HCT116 (cell line): Measurements from ENCODE around the gene KDM1B. TPM values are rescaled to one million over a fixed set of nuclear protein-coding genes. Genes with fewer than 3 reads are reported as not detected.
A peak's percentile ranks its signal among the peaks of the same experiment; 100 is the strongest.

Experiments
- ATAC-seq: fragments of 200-7000 bp; cut with Tn5 transposase; 2 replicates; pipeline ENCODE4 v1.9.1; 2020; ENCODE audit warnings: mild to moderate bottlenecking, moderate library complexity
- BruUV-seq: library from RNA; stranded (reverse); fragments of 400-500 nt; replicated peaks from 2 replicates; lab custom pipeline; 2021; lab: Mats Ljungman, UMichigan
- CTCF ChIA-PET: fragments of 300-600 bp; sonication (Branson Sonifier 250); formaldehyde crosslinking; loops from one replicate; lab custom pipeline; 2021; ENCODE audit warnings: antibody characterized with exemption; lab: Charles Lee
- POLR2A ChIA-PET: fragments of 300-600, 350-600 bp; sonication (Branson Sonifier 250); formaldehyde crosslinking; loops from one replicate; lab custom pipeline; 2021; ENCODE audit warnings: antibody characterized with exemption; lab: Charles Lee
- RAD21 ChIA-PET, 2 experiments: fragments of 300-600 bp; sonication (Branson Sonifier 250); formaldehyde crosslinking; loops; one replicate each; lab custom pipeline; 2023; ENCODE audit warnings: low total read pairs in 2 of 2; ENCODE audit not compliant: uncharacterized antibody in 2 of 2, unreplicated experiment in 2 of 2, low non-redundant PET in 1 of 2; lab: Charles Lee
- DNase-seq: peaks from one replicate; pipeline ENCODE4 v3.0.0-alpha.2; 2010; ENCODE audit warnings: low read depth, low spot score
- H2AFZ ChIP-seq: fragments of 200-600 bp; shearing (Covaris generic), sonication (generic); 2 replicates; pipeline ENCODE4 v1.6.1; 2017; ENCODE audit warnings: low read depth, mixed run types, mixed read lengths, antibody characterized with exemption, low read length; ENCODE audit not compliant: poor library complexity, severe bottlenecking
- H3K27ac ChIP-seq: 2 replicates; pipeline ENCODE4 v1.5.1; 2012; ENCODE audit warnings: low read depth, low read length
- H3K27me3 ChIP-seq: fragments of 200-600 bp; sonication (generic); 2 replicates; pipeline ENCODE4 v1.6.1; 2016; ENCODE audit warnings: mixed run types, low read length, mixed read lengths; ENCODE audit not compliant: insufficient read depth
- H3K36me3 ChIP-seq, 2 experiments: fragments of 200-500 bp in 1 of 2; fragments of 200-600 bp in 1 of 2; sonication (Bioruptor generic) in 1 of 2; sonication (generic) in 1 of 2; 2 replicates each; pipeline versions ENCODE4 v1.5.1 to v1.6.1; 2014 to 2016; ENCODE audit warnings: low read length in 2 of 2, inconsistent platforms in 1 of 2, mixed read lengths in 1 of 2, mixed run types in 1 of 2; ENCODE audit not compliant: insufficient read depth in 2 of 2, control insufficient read depth in 1 of 2
- H3K4me1 ChIP-seq, 2 experiments: fragments of 200-600 bp in 1 of 2; sonication (generic) in 1 of 2; 2 replicates each; pipeline versions ENCODE4 v1.5.1 to v1.6.1; 2012 to 2017; ENCODE audit warnings: low read length in 2 of 2, inconsistent platforms in 1 of 2, mild to moderate bottlenecking in 1 of 2, mixed read lengths in 1 of 2, mixed run types in 1 of 2, moderate library complexity in 1 of 2; ENCODE audit not compliant: insufficient read depth in 2 of 2, control insufficient read depth in 1 of 2
- H3K4me2 ChIP-seq: fragments of 200-600 bp; sonication (generic); 2 replicates; pipeline ENCODE4 v1.6.1; 2017; ENCODE audit warnings: mixed run types, low read length, mixed read lengths
- H3K4me3 ChIP-seq, 2 experiments: fragments of 200-600 bp in 1 of 2; sonication (generic) in 1 of 2; replicated peaks in 1 of 2; 2 replicates each; pipeline ENCODE4 v1.5.1; 2011 to 2016; ENCODE audit warnings: low read length in 2 of 2, control low read depth in 1 of 2, low read depth in 1 of 2, mild to moderate bottlenecking in 1 of 2, mixed read lengths in 1 of 2, mixed run types in 1 of 2
- H3K79me2 ChIP-seq: fragments of 200-600 bp; sonication (generic); 2 replicates; pipeline ENCODE4 v1.6.1; 2017; ENCODE audit warnings: mild to moderate bottlenecking, mixed run types, low read length, moderate library complexity, mixed read lengths; ENCODE audit not compliant: insufficient read depth
- H3K9ac ChIP-seq: fragments of 200-600 bp; sonication (generic); 2 replicates; pipeline ENCODE4 v1.6.1; 2016; ENCODE audit warnings: low read length, mixed read lengths
- H3K9me2 ChIP-seq: fragments of 200-600 bp; sonication (generic), shearing (Covaris generic); 2 replicates; pipeline ENCODE4 v1.6.1; 2017; ENCODE audit warnings: mixed run types, mild to moderate bottlenecking, moderate library complexity; ENCODE audit not compliant: insufficient read depth
- H3K9me3 ChIP-seq, 2 experiments: fragments of 200-500 bp in 1 of 2; fragments of 200-600 bp in 1 of 2; sonication (Bioruptor generic) in 1 of 2; sonication (generic) in 1 of 2; 2 replicates each; pipeline ENCODE4 v1.6.1; 2014 to 2017; ENCODE audit warnings: low read length in 2 of 2, mixed read lengths in 2 of 2, inconsistent platforms in 1 of 2, low read depth in 1 of 2, mild to moderate bottlenecking in 1 of 2, mixed run types in 1 of 2, moderate library complexity in 1 of 2; ENCODE audit not compliant: control insufficient read depth in 1 of 2, insufficient read depth in 1 of 2
- H4K20me1 ChIP-seq: fragments of 200-600 bp; sonication (generic), shearing (Covaris generic); 2 replicates; pipeline ENCODE4 v1.6.1; 2017; ENCODE audit warnings: mixed run types, mild to moderate bottlenecking, moderate library complexity; ENCODE audit not compliant: insufficient read depth
- CEBPB ChIP-seq: IDR thresholded peaks from 2 replicates; pipeline ENCODE4 v1.6.1; 2012; ENCODE audit warnings: low read depth
- EGR1 ChIP-seq: IDR thresholded peaks from 2 replicates; pipeline ENCODE4 v1.6.1; 2012; ENCODE audit warnings: low read depth
- ELF1 ChIP-seq: IDR thresholded peaks from 2 replicates; pipeline ENCODE4 v1.6.1; 2012; ENCODE audit warnings: low read depth, borderline replicate concordance
- EZH2 ChIP-seq: fragments of 200-600 bp; sonication (generic); IDR thresholded peaks from 2 replicates; pipeline ENCODE4 v1.6.1; 2017; ENCODE audit warnings: antibody characterized with exemption, mixed run types
- FOSL1 ChIP-seq: IDR thresholded peaks from 2 replicates; pipeline ENCODE4 v1.6.1; 2012; ENCODE audit warnings: low read depth
- JUND ChIP-seq: IDR thresholded peaks from 2 replicates; pipeline ENCODE4 v1.6.1; 2012
- MAX ChIP-seq: IDR thresholded peaks from 2 replicates; pipeline ENCODE4 v1.6.1; 2012
- POLR2A ChIP-seq: IDR thresholded peaks from 2 replicates; pipeline ENCODE4 v1.7.0; 2011; ENCODE audit warnings: borderline replicate concordance; ENCODE audit not compliant: insufficient read depth, insufficient read length; ENCODE audit errors: extremely low read depth
- POLR2AphosphoS5 ChIP-seq: IDR thresholded peaks from 2 replicates; pipeline ENCODE4 v1.6.1; 2011; ENCODE audit warnings: mild to moderate bottlenecking, low read depth, low read length, moderate library complexity
- RAD21 ChIP-seq: IDR thresholded peaks from 2 replicates; pipeline ENCODE4 v1.6.1; 2012; ENCODE audit warnings: low read depth, mild to moderate bottlenecking
- REST ChIP-seq: IDR thresholded peaks from 2 replicates; pipeline ENCODE4 v1.6.1; 2012; ENCODE audit warnings: low read depth
- SIN3A ChIP-seq: IDR thresholded peaks from 2 replicates; pipeline ENCODE4 v1.6.1; 2012; ENCODE audit warnings: low read depth
- SP1 ChIP-seq: IDR thresholded peaks from 2 replicates; pipeline ENCODE4 v1.6.1; 2012; ENCODE audit warnings: low read depth
- SRF ChIP-seq: IDR thresholded peaks from 2 replicates; pipeline ENCODE4 v1.6.1; 2012; ENCODE audit warnings: low read depth
- TCF7L2 ChIP-seq: IDR thresholded peaks from 2 replicates; pipeline ENCODE4 v1.7.0; 2011; ENCODE audit warnings: borderline replicate concordance, inconsistent platforms; ENCODE audit not compliant: insufficient read depth, insufficient read length; ENCODE audit errors: extremely low read depth
- YY1 ChIP-seq: IDR thresholded peaks from 2 replicates; pipeline ENCODE4 v1.6.1; 2011; ENCODE audit warnings: low read length, low read depth, moderate library complexity, mild to moderate bottlenecking; ENCODE audit not compliant: insufficient replicate concordance; ENCODE audit errors: extremely low read depth
- ZFX ChIP-seq: fragments of 450-650 bp; IDR thresholded peaks from 2 replicates; pipeline ENCODE4 v1.6.1; 2017
- ZNF274 ChIP-seq: fragments of 200-500 bp; sonication (Bioruptor generic); IDR thresholded peaks from 2 replicates; pipeline ENCODE4 v1.6.1; 2014; ENCODE audit warnings: mild to moderate bottlenecking, low read depth, low read length, inconsistent platforms
- intact Hi-C: fragments of 100-400 bp; cut with micrococcal nuclease; formaldehyde crosslinking; loops from 2 replicates; pipeline ENCODE4 v1.10.0; 2022
- total RNA-seq: library from RNA; stranded (reverse); gene quantifications from one replicate; pipeline ENCODE4 v1.2.1, GENCODE V29; 2021; ENCODE audit not compliant: unreplicated experiment
- TF ChIP-seq, protein P1 (sequence below), 3 experiments: fragments of 200-600 bp in 1 of 3; sonication (generic) in 1 of 3; IDR thresholded peaks in 2 of 3; conservative IDR thresholded peaks in 1 of 3; 2 replicates each; pipeline ENCODE4 v1.5.1; 2012 to 2017; ENCODE audit warnings: low read depth in 2 of 3, low read length in 2 of 3, antibody characterized with exemption in 1 of 3, borderline replicate concordance in 1 of 3, control low read depth in 1 of 3, mild to moderate bottlenecking in 1 of 3, mixed read lengths in 1 of 3, mixed run types in 1 of 3, moderate library complexity in 1 of 3; ENCODE audit not compliant: insufficient read depth in 1 of 3

The KDM1B gene
- total RNA-seq, 1 experiment from 2014 or later = 24.5 TPM

- peak overlapping the region; percentile 85 for H3K27ac ChIP-seq
- peaks cover 9% of the 10 kb centered on the region; the same call in 1 of the 2 replicates for H4K20me1 ChIP-seq
- POLR2A ChIA-PET = interaction anchor here (0.9 to 1.1 kb wide), 3 partner anchors 9 to 665 kb away, joined by 3 to 5 read pairs (median 3); partner anchors contain the start of gene FAM8A1
- peaks cover 42% of the 10 kb centered on the region for H3K79me2 ChIP-seq
- peak overlapping the region; percentile 55 to 91 for H3K4me3 ChIP-seq
- no peaks in the 10 kb centered on the region for H3K9me3 ChIP-seq
- TSS peak; percentile 87 for BruUV-seq
- H3K4me1 ChIP-seq = peaks cover 25 to 52% of the 10 kb centered on the region in 2 experiments
- peak overlapping the region; percentile 99 for H3K9ac ChIP-seq
- CTCF ChIA-PET = no interaction called here
- RAD21 ChIA-PET = no interaction called here
- ATAC-seq = no peak; the same call in none of the 2 replicates
- DNase-seq = no peak
- intact Hi-C loops = loop anchor here (1.0 kb wide), 1 partner anchor 239 kb away; no protein-coding TSS in a partner anchor
- no peaks in the 10 kb centered on the region for H3K9me2 ChIP-seq
- H3K36me3 ChIP-seq = peaks cover 2 to 15% of the 10 kb centered on the region in 2 experiments; a peak in 2 of 4 replicates
- 0 out of 2 replicates have a peak, but pooled peaks have one; percentile 13 for TF ChIP-seq MAX
- TF ChIP-seq POLR2AphosphoS5 = no peak
- TF ChIP-seq SP1 = no peak
- no peak for TF ChIP-seq YY1
- TF ChIP-seq ELF1 = no peak
- TF ChIP-seq EZH2 = no peak
- peak; percentile 31; the same call in 1 of the 2 replicates for TF ChIP-seq FOSL1
- no peak for TF ChIP-seq REST
- TF ChIP-seq SIN3A = peak; percentile 57; the same call in 1 of the 2 replicates
- TF ChIP-seq ZFX = no peak
- peak; percentile 22; the same call in 1 of the 2 replicates for TF ChIP-seq JUND
- no peak for TF ChIP-seq CEBPB
- TF ChIP-seq EGR1 = no peak
- TF ChIP-seq RAD21 = no peak
- TF ChIP-seq ZNF274 = no peak
- no peak for TF ChIP-seq TCF7L2
- TF ChIP-seq SRF = no peak
- peak; percentile 2 for TF ChIP-seq POLR2A
- TF ChIP-seq, protein P1, sequence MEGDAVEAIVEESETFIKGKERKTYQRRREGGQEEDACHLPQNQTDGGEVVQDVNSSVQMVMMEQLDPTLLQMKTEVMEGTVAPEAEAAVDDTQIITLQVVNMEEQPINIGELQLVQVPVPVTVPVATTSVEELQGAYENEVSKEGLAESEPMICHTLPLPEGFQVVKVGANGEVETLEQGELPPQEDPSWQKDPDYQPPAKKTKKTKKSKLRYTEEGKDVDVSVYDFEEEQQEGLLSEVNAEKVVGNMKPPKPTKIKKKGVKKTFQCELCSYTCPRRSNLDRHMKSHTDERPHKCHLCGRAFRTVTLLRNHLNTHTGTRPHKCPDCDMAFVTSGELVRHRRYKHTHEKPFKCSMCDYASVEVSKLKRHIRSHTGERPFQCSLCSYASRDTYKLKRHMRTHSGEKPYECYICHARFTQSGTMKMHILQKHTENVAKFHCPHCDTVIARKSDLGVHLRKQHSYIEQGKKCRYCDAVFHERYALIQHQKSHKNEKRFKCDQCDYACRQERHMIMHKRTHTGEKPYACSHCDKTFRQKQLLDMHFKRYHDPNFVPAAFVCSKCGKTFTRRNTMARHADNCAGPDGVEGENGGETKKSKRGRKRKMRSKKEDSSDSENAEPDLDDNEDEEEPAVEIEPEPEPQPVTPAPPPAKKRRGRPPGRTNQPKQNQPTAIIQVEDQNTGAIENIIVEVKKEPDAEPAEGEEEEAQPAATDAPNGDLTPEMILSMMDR (IDR thresholded peaks at IDR 0.05 in 2 of 3, conservative IDR thresholded peaks at IDR 0.05 in 1 of 3; ENCODE audit: borderline replicate concordance in 1 of 3, insufficient read depth in 1 of 3, low read depth in 2 of 3, low read length in 2 of 3) = 0 out of 6 replicates have a peak, but pooled peaks of 1 of the 3 experiments have one; percentile 11
- peak overlapping the region; percentile 58 for H2AFZ ChIP-seq
- no peaks in the 10 kb centered on the region for H3K27me3 ChIP-seq
- peak overlapping the region; percentile 81 for H3K4me2 ChIP-seq
These were observed 109.7 kb downstream of the KDM1B start for GRCh38 chr6:18264923-18265377.
